Kidney (tissue), 14 donors: Measurements from ENCODE around the gene PWWP2A. TPM values are rescaled to one million over a fixed set of nuclear protein-coding genes. Genes with fewer than 3 reads are reported as not detected.

Experiments
- DNase-seq, 5 donors: peaks; one replicate each; pipeline ENCODE4 v3.0.0-alpha.2; 2013 to 2020
- FAIRE-seq: peaks from 2 replicates; lab custom pipeline; 2012; peaks lifted over from hg19 to GRCh38; lab: Jason Lieb, UNC
- H3K27ac ChIP-seq, 2 donors: one replicate each; pipeline ENCODE4 v1.7.0; 2013; ENCODE audit warnings: low read depth in 2 of 2, low read length in 2 of 2, inconsistent platforms in 1 of 2
- H3K27me3 ChIP-seq: one replicate; pipeline ENCODE4 v1.7.1; 2013; ENCODE audit warnings: low read length, inconsistent platforms; ENCODE audit not compliant: control insufficient read depth, insufficient read depth
- H3K36me3 ChIP-seq, 3 donors: one replicate each; pipeline versions ENCODE4 v1.7.0 to v1.7.1; 2013; ENCODE audit warnings: low read length in 3 of 3, control low read depth in 1 of 3, inconsistent platforms in 1 of 3; ENCODE audit not compliant: insufficient read depth in 3 of 3, control insufficient read depth in 2 of 3
- H3K4me1 ChIP-seq, 3 donors: one replicate each; pipeline versions ENCODE4 v1.7.0 to v1.7.1; 2013; ENCODE audit warnings: low read length in 3 of 3, inconsistent platforms in 1 of 3, low read depth in 1 of 3; ENCODE audit not compliant: control insufficient read depth in 2 of 3, insufficient read depth in 2 of 3
- H3K4me3 ChIP-seq, 3 donors: one replicate each; pipeline versions ENCODE4 v1.7.0 to v1.8.1; 2013; ENCODE audit warnings: low read length in 3 of 3, control low read depth in 1 of 3, inconsistent platforms in 1 of 3
- H3K9ac ChIP-seq, 3 donors: one replicate each; pipeline versions ENCODE4 v1.7.0 to v1.7.1; 2013; ENCODE audit warnings: low read length in 3 of 3, control low read depth in 1 of 3, inconsistent platforms in 1 of 3
- H3K9me3 ChIP-seq, 3 donors: one replicate each; pipeline versions ENCODE4 v1.7.0 to v1.7.1; 2013; ENCODE audit warnings: low read length in 3 of 3, control low read depth in 1 of 3, inconsistent platforms in 1 of 3; ENCODE audit not compliant: control insufficient read depth in 2 of 3, insufficient read depth in 1 of 3
- intact Hi-C: fragments of 100-400 bp; cut with DNase I; formaldehyde crosslinking; loops from one replicate; pipeline ENCODE4 v1.11.1; 2022
- polyA plus RNA-seq: library from polyadenylated mRNA; stranded (reverse); fragments of 350-450 nt; fragmentation: Illumina TruSeq; extraction: RNeasy Lipid Tissue Mini Kit (QIAGEN cat#74804); gene quantifications from one replicate; pipeline ENCODE4 v1.2.3, GENCODE V29; 2014; ENCODE audit warnings: low read depth, low replicate concordance; ENCODE audit not compliant: insufficient read depth
- total RNA-seq: library from RNA; stranded (reverse); fragmentation: NEBNext Ultra II Directional; extraction: Animal tissue kit (Norgen Biotek cat#: 25700); gene quantifications from one replicate; pipeline ENCODE4 v1.2.1, GENCODE V29; 2021
- TF ChIP-seq, protein P1 (sequence below): IDR thresholded peaks from 3 replicates; pipeline ENCODE4 v1.5.1; 2012; ENCODE audit warnings: mild to moderate bottlenecking, moderate library complexity, borderline replicate concordance; ENCODE audit not compliant: insufficient read depth; ENCODE audit errors: extremely low read depth
- donor health status: control.
- donor health status: control.
- donor health status: control.
- donor health status: control.
- donor health status: control.
- donor health status: DM: yes; HTN: yes; CAD: no.
- donor health status: Normal renal cell carcinoma (clear cell type).

PWWP2A gene
- total and polyA plus RNA-seq, 2 donors from 2014 or later: 6.3 to 21.6 TPM

DNA sequence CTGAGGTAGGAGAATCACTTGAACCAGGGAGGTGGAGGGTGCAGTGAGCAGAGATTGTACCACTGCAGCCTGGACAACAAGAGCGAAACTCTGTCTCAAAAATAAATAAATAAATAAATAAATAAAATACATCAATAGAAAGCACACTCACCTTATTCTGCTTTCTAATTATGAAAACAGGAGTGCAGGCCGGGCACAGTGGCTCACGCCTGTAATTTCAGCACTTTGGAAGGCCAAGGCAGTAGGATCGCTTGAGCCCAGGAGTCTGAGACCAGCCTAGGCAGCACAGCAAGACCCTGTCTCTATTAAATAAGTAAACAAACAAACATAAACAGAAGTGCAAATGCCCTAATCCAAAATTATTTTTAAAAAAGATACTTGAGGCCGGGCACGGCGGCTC, 2.3 kb downstream of the PWWP2A start:
- DNase-seq: no peak
- Histone ChIP-seq H3K4me1 (no peaks in the 10 kb centered on the region), H3K27me3 (no peaks in the 10 kb centered on the region), H3K9me3 (no peaks in the 10 kb centered on the region), H3K9ac (no peak overlapping the region), H3K27ac (no peak overlapping the region), H3K4me3 (no peak overlapping the region), H3K36me3 (peaks cover 2 to 6% (median 4%) of the 10 kb centered on the region in 3 donors)
- intact Hi-C loops: no loop called here
- no peak for FAIRE-seq
- TF ChIP-seq, protein P1, sequence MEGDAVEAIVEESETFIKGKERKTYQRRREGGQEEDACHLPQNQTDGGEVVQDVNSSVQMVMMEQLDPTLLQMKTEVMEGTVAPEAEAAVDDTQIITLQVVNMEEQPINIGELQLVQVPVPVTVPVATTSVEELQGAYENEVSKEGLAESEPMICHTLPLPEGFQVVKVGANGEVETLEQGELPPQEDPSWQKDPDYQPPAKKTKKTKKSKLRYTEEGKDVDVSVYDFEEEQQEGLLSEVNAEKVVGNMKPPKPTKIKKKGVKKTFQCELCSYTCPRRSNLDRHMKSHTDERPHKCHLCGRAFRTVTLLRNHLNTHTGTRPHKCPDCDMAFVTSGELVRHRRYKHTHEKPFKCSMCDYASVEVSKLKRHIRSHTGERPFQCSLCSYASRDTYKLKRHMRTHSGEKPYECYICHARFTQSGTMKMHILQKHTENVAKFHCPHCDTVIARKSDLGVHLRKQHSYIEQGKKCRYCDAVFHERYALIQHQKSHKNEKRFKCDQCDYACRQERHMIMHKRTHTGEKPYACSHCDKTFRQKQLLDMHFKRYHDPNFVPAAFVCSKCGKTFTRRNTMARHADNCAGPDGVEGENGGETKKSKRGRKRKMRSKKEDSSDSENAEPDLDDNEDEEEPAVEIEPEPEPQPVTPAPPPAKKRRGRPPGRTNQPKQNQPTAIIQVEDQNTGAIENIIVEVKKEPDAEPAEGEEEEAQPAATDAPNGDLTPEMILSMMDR: no peak

DNA sequence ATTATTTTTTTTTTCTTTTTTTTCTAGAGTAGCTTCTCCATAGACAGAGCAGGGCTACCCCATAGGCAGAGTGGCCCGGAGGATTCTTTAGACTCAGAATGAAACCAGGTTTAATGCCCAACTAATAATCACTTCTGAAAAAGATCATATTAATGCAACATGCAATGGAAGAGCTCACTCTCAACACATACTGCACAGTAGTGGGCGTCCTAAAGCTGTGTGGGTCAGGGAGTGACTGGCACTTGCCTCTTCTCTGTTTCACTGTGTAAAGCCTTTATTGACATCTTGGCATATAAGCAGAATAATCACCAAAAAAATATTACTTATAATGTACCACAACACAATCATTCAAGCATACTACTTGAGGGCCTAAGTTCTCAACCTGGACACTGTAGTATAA, 11.1 kb downstream of the PWWP2A start:
- Histone ChIP-seq H3K36me3 (peaks cover 0 to 6% (median 4%) of the 10 kb centered on the region in 3 donors), H3K27ac (no peak overlapping the region), H3K4me1 (peaks cover 0 to 5% (median 4%) of the 10 kb centered on the region in 3 donors), H3K4me3 (no peak overlapping the region), H3K9ac (no peak overlapping the region), H3K9me3 (no peaks in the 10 kb centered on the region), H3K27me3 (no peaks in the 10 kb centered on the region)
- FAIRE-seq (no peak), DNase-seq (no peak)
- TF ChIP-seq, protein P1: no peak
- intact Hi-C loops: no loop called here

DNA sequence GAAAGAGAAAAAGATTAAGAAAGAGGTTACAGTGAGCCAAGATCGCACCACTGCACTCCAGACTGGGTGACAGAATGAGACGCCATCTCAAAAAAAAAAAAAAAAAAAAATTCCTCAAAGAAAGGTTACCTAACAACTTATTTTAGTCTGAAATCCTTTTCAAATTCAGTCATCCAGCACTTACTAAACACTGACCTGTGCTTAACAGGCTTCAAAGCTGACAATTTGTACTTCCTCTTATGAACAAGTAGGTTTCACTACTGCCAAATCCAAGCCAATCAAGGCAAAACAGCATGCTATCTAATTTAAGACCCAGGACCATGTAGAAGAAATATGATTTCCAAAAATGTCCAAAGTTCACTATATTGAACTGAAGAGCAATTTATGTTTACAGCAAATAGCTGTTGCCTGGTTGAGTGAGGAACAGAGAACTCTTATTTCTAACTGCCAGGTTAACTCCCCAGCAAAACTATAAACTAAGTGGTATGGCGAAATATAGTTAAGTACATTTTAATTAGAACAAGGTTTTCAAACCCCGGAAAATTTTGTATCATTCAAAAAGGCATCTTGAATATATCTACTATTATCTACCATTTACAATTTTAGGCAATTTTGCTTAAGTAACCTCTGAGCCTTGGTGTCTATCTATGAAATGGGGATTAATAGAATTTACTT, 13.4 kb downstream of the PWWP2A start:
- Histone ChIP-seq H3K27ac (no peak overlapping the region), H3K27me3 (no peaks in the 10 kb centered on the region), H3K4me1 (peaks cover 0 to 5% (median 4%) of the 10 kb centered on the region in 3 donors), H3K36me3 (no peaks in the 10 kb centered on the region), H3K4me3 (no peak overlapping the region), H3K9me3 (no peaks in the 10 kb centered on the region), H3K9ac (no peak overlapping the region)
- DNase-seq (peak in 1 of 5 donors; percentile 11), FAIRE-seq (no peak)
- intact Hi-C loops: no loop called here
- TF ChIP-seq, protein P1: no peak
